SJCRH30 (cell line): ENCODE measurements around the gene PHGDH. TPM values are rescaled to one million over a fixed set of nuclear protein-coding genes. Genes with fewer than 3 reads are reported as not detected.

Experiments used
- DNase-seq, 2 experiments: peaks; one replicate each; pipeline ENCODE4 v3.0.0-alpha.2; 2015 to 2020
- H3K27ac ChIP-seq: fragments of 250-450 bp; sonication (Bioruptor Pico); 2 replicates; pipeline ENCODE4 v1.5.1; 2020; ENCODE audit warnings: mild to moderate bottlenecking, moderate library complexity
- H3K27me3 ChIP-seq: fragments of 250-450 bp; sonication (Bioruptor Pico); 2 replicates; pipeline ENCODE4 v1.5.1; 2020; ENCODE audit warnings: mild to moderate bottlenecking, moderate library complexity
- H3K36me3 ChIP-seq: fragments of 250-450 bp; sonication (Bioruptor Pico); 2 replicates; pipeline ENCODE4 v1.5.1; 2020; ENCODE audit warnings: mild to moderate bottlenecking, moderate library complexity
- H3K4me1 ChIP-seq: fragments of 250-450 bp; sonication (Bioruptor Pico); 2 replicates; pipeline ENCODE4 v1.5.1; 2020; ENCODE audit warnings: mild to moderate bottlenecking, moderate library complexity
- H3K4me3 ChIP-seq: fragments of 250-450 bp; sonication (Bioruptor Pico); 2 replicates; pipeline ENCODE4 v1.5.1; 2020; ENCODE audit warnings: mild to moderate bottlenecking, moderate library complexity
- H3K9me3 ChIP-seq: fragments of 250-450 bp; sonication (Bioruptor Pico); replicated peaks from 2 replicates; pipeline ENCODE4 v1.5.1; 2020; ENCODE audit warnings: mild to moderate bottlenecking, moderate library complexity
- total RNA-seq: library from RNA; depleted of rRNA; stranded (reverse); fragments of >200 nt; shearing (Covaris generic); gene quantifications from 2 replicates; pipeline ENCODE4 v1.2.3, GENCODE V29; 2014

Gene PHGDH
- total RNA-seq, 1 experiment from 2014 or later: 160 TPM

- H3K4me1 ChIP-seq: peaks cover 7% of the 10 kb centered on the region
- peak in 1 of 2 experiments; percentile 38 for DNase-seq
- no peaks in the 10 kb centered on the region for H3K9me3 ChIP-seq
- H3K36me3 ChIP-seq: peaks cover 61% of the 10 kb centered on the region
- no peak overlapping the region for H3K4me3 ChIP-seq
- no peaks in the 10 kb centered on the region for H3K27me3 ChIP-seq
- H3K27ac ChIP-seq: no peak overlapping the region
Observed at GRCh38 chr1:119732465-119733168, 20.9 kb downstream of the PHGDH start.

GRCh38 chr1:119733754-119734153, 22.0 kb downstream of the PHGDH start:
- Histone ChIP-seq H3K4me1 (peaks cover 12% of the 10 kb centered on the region), H3K9me3 (no peaks in the 10 kb centered on the region), H3K36me3 (peaks cover 56% of the 10 kb centered on the region), H3K27ac (no peak overlapping the region), H3K27me3 (no peaks in the 10 kb centered on the region), H3K4me3 (no peak overlapping the region)
- DNase-seq: no peak

GRCh38 chr1:119735217-119735616, 23.5 kb downstream of the PHGDH start:
- no peaks in the 10 kb centered on the region for H3K27me3 ChIP-seq
- H3K27ac ChIP-seq: no peak overlapping the region
- H3K4me1 ChIP-seq: peaks cover 12% of the 10 kb centered on the region
- peaks cover 48% of the 10 kb centered on the region for H3K36me3 ChIP-seq
- no peak for DNase-seq
- no peak overlapping the region for H3K4me3 ChIP-seq
- H3K9me3 ChIP-seq: no peaks in the 10 kb centered on the region

GRCh38 chr1:119736649-119737039, 24.9 kb downstream of the PHGDH start:
- peak overlapping the region; percentile 56 for H3K27ac ChIP-seq

GRCh38 chr1:119737040-119737682, 25.4 kb downstream of the PHGDH start:
- H3K27me3 ChIP-seq: no peaks in the 10 kb centered on the region
- H3K36me3 ChIP-seq: peaks cover 36% of the 10 kb centered on the region
- peak; percentile 94 to 98 for DNase-seq
- H3K4me3 ChIP-seq: no peak overlapping the region
- H3K27ac ChIP-seq: peak overlapping the region; percentile 56
- H3K4me1 ChIP-seq: peaks cover 12% of the 10 kb centered on the region
- no peaks in the 10 kb centered on the region for H3K9me3 ChIP-seq

More at GRCh38 chr1:119736649-119737039, 24.9 kb downstream of the PHGDH start:
- H3K4me3 ChIP-seq: no peak overlapping the region
- H3K27me3 ChIP-seq: no peaks in the 10 kb centered on the region
- H3K4me1 ChIP-seq: peaks cover 12% of the 10 kb centered on the region
- no peaks in the 10 kb centered on the region for H3K9me3 ChIP-seq
- DNase-seq: no peak
- peaks cover 38% of the 10 kb centered on the region for H3K36me3 ChIP-seq

- Histone ChIP-seq H3K4me1 (peaks cover 12% of the 10 kb centered on the region), H3K27ac (peak overlapping the region; percentile 56), H3K27me3 (no peaks in the 10 kb centered on the region), H3K4me3 (no peak overlapping the region), H3K9me3 (no peaks in the 10 kb centered on the region), H3K36me3 (peaks cover 38% of the 10 kb centered on the region)
- DNase-seq: no peak
Observed at GRCh38 chr1:119738100-119738720, 26.5 kb downstream of the PHGDH start.

GRCh38 chr1:119739150-119739549, 27.4 kb downstream of the PHGDH start:
- Histone ChIP-seq H3K4me3 (no peak overlapping the region), H3K9me3 (no peaks in the 10 kb centered on the region), H3K27me3 (no peaks in the 10 kb centered on the region), H3K27ac (no peak overlapping the region), H3K4me1 (peaks cover 12% of the 10 kb centered on the region), H3K36me3 (peaks cover 41% of the 10 kb centered on the region)
- DNase-seq: no peak

GRCh38 chr1:119740261-119740660, 28.5 kb downstream of the PHGDH start:
- no peak for DNase-seq
- H3K9me3 ChIP-seq: no peaks in the 10 kb centered on the region
- no peaks in the 10 kb centered on the region for H3K27me3 ChIP-seq
- no peak overlapping the region for H3K27ac ChIP-seq
- peaks cover 30% of the 10 kb centered on the region for H3K36me3 ChIP-seq
- no peak overlapping the region for H3K4me3 ChIP-seq
- H3K4me1 ChIP-seq: peaks cover 12% of the 10 kb centered on the region

- no peak for DNase-seq
- Histone ChIP-seq H3K36me3 (peaks cover 21% of the 10 kb centered on the region), H3K27ac (no peak overlapping the region)
Observed at GRCh38 chr1:119740896-119741780, 29.4 kb downstream of the PHGDH start.

GRCh38 chr1:119742202-119742601, 30.5 kb downstream of the PHGDH start:
- no peaks in the 10 kb centered on the region for H3K27me3 ChIP-seq
- no peak for DNase-seq
- H3K4me3 ChIP-seq: no peak overlapping the region
- H3K9me3 ChIP-seq: no peaks in the 10 kb centered on the region
- peaks cover 21% of the 10 kb centered on the region for H3K4me1 ChIP-seq
- peaks cover 15% of the 10 kb centered on the region for H3K36me3 ChIP-seq
- H3K27ac ChIP-seq: no peak overlapping the region

More at GRCh38 chr1:119740896-119741780, 29.4 kb downstream of the PHGDH start:
- H3K9me3 ChIP-seq: no peaks in the 10 kb centered on the region
- no peak overlapping the region for H3K4me3 ChIP-seq
- H3K27me3 ChIP-seq: no peaks in the 10 kb centered on the region
- H3K4me1 ChIP-seq: peaks cover 20% of the 10 kb centered on the region

- no peak for DNase-seq
- Histone ChIP-seq H3K9me3 (no peaks in the 10 kb centered on the region), H3K4me1 (peaks cover 21% of the 10 kb centered on the region), H3K27me3 (no peaks in the 10 kb centered on the region), H3K27ac (no peak overlapping the region), H3K36me3 (peaks cover 15% of the 10 kb centered on the region), H3K4me3 (no peak overlapping the region)
Observed at GRCh38 chr1:119742677-119743076, 30.9 kb downstream of the PHGDH start.

GRCh38 chr1:119743308-119743707, 31.6 kb downstream of the PHGDH start:
- Histone ChIP-seq H3K9me3 (no peaks in the 10 kb centered on the region), H3K4me3 (no peak overlapping the region), H3K4me1 (peaks cover 17% of the 10 kb centered on the region), H3K36me3 (peaks cover 11% of the 10 kb centered on the region), H3K27ac (no peak overlapping the region), H3K27me3 (no peaks in the 10 kb centered on the region)
- DNase-seq: no peak

GRCh38 chr1:119743776-119744597, 32.3 kb downstream of the PHGDH start:
- no peak overlapping the region for H3K27ac ChIP-seq
- H3K27me3 ChIP-seq: no peaks in the 10 kb centered on the region
- no peaks in the 10 kb centered on the region for H3K9me3 ChIP-seq
- peaks cover 10% of the 10 kb centered on the region; the same call in 1 of the 2 replicates for H3K36me3 ChIP-seq
- peaks cover 17% of the 10 kb centered on the region for H3K4me1 ChIP-seq
- peak; percentile 70 to 92 for DNase-seq
- no peak overlapping the region for H3K4me3 ChIP-seq

GRCh38 chr1:119744598-119744942, 32.8 kb downstream of the PHGDH start:
- Histone ChIP-seq H3K27ac (no peak overlapping the region), H3K4me1 (peaks cover 17% of the 10 kb centered on the region), H3K27me3 (no peaks in the 10 kb centered on the region), H3K36me3 (peaks cover 10% of the 10 kb centered on the region; the same call in 1 of the 2 replicates), H3K9me3 (no peaks in the 10 kb centered on the region), H3K4me3 (no peak overlapping the region)
- DNase-seq: no peak
